ENCODE results near the gene TRIM10.
"Not testable (repeated sequence)": the region's sequence is repeated elsewhere in the genome, so short reads cannot be mapped to it uniquely, and the experiment has no call there.

Gene TRIM10

GRCh38 chr6:30171677-30172471 lies 10.9 kb upstream of the TRIM10 start:
- no peak for DNase-seq (ENCODE audit: low read depth)

GRCh38 chr6:30169658-30170614 lies 8.9 kb upstream of the TRIM10 start:
- DNase-seq (ENCODE audit: low read depth): peak; percentile 34

- no peak for DNase-seq (ENCODE audit: low read depth)
Measured at GRCh38 chr6:30168741-30169140, 7.7 kb upstream of the TRIM10 start.

GRCh38 chr6:30167101-30167500 lies 6.1 kb upstream of the TRIM10 start:
- DNase-seq (ENCODE audit: low read depth): no peak

GRCh38 chr6:30165238-30165637 lies 4.2 kb upstream of the TRIM10 start:
- not testable (repeated sequence) for DNase-seq (ENCODE audit: low read depth)

GRCh38 chr6:30164714-30165113 lies 3.7 kb upstream of the TRIM10 start:
- DNase-seq (ENCODE audit: low read depth): no peak

GRCh38 chr6:30163918-30164654 lies 3.1 kb upstream of the TRIM10 start:
- no peak for DNase-seq (ENCODE audit: low read depth)

- no peak for DNase-seq (ENCODE audit: low read depth)
Measured at GRCh38 chr6:30163090-30163917, 2.3 kb upstream of the TRIM10 start, which contains the start of gene TRIM15. TRIM15 (plus strand) TSS chr6:30163546; CDS start chr6:30163685, 139 bp downstream.

GRCh38 chr6:30162265-30163089 lies 1.5 kb upstream of the TRIM10 start:
- DNase-seq (ENCODE audit: low read depth): no peak

- no peak for DNase-seq (ENCODE audit: low read depth)
Measured at GRCh38 chr6:30160008-30160784, 815 bp downstream of the TRIM10 start.

GRCh38 chr6:30158475-30159040 lies 2.5 kb downstream of the TRIM10 start:
- DNase-seq (ENCODE audit: low read depth): no peak

GRCh38 chr6:30157999-30158398 lies 3.0 kb downstream of the TRIM10 start:
- DNase-seq (ENCODE audit: low read depth): no peak

GRCh38 chr6:30157581-30157980 lies 3.4 kb downstream of the TRIM10 start:
- DNase-seq (ENCODE audit: low read depth): no peak

GRCh38 chr6:30156774-30157173 lies 4.2 kb downstream of the TRIM10 start:
- DNase-seq (ENCODE audit: low read depth): no peak

GRCh38 chr6:30156262-30156599 lies 4.8 kb downstream of the TRIM10 start:
- no peak for DNase-seq (ENCODE audit: low read depth)

GRCh38 chr6:30155520-30156261 lies 5.3 kb downstream of the TRIM10 start:
- no peak for DNase-seq (ENCODE audit: low read depth)

GRCh38 chr6:30154709-30155519 lies 6.1 kb downstream of the TRIM10 start:
- peak; percentile 10 for DNase-seq (ENCODE audit: low read depth)

- no peak for DNase-seq (ENCODE audit: low read depth)
Measured at GRCh38 chr6:30154061-30154460, 7.0 kb downstream of the TRIM10 start.

All from fibroblast of gingiva (primary cell).